ENCODE results near the gene AFAP1L1. TPM values are rescaled to one million over a fixed set of nuclear protein-coding genes. Genes with fewer than 3 reads are reported as not detected.

AFAP1L1 gene
- total and polyA plus RNA-seq, 2 donors (not counting 3 experiments of a cell fraction or from before 2014, with no cell fraction given) = 7.9 to 73.2 TPM

- dilution Hi-C loops (cut with MboI; ENCODE audit: extremely low pct_ligation_motif_present, low sequenced_read_pairs) = no loop called here
- POLR2A ChIA-PET = no interaction called here
- DNase-seq (ENCODE audit: low read depth, low spot score) (no peak), FAIRE-seq (peak; percentile 55)
- BruUV-seq (replicated peaks) = no TSS peak
- intact Hi-C loops (cut with micrococcal nuclease) = no loop called here
- Histone ChIP-seq H3K27me3 (ENCODE audit: control insufficient read depth in 2 of 2, insufficient read depth in 2 of 2, low read length in 2 of 2) (no peaks in the 10 kb centered on the region), H3K4me3 (replicated peaks in 1 of 3; ENCODE audit: insufficient read depth in 1 of 3, low read depth in 1 of 3, low read length in 3 of 3) (no peak overlapping the region), H3K4me2 (ENCODE audit: insufficient read depth, low read length) (no peak overlapping the region), H3K27ac (ENCODE audit: insufficient read depth, low read depth, low read length) (no peak overlapping the region), H2AFZ (ENCODE audit: low read depth, low read length) (no peak overlapping the region), H3K9me1 (replicated peaks; ENCODE audit: control insufficient read depth, extremely low read depth, insufficient read depth, low read length) (no peaks in the 10 kb centered on the region), H3K9ac (replicated peaks; ENCODE audit: extremely low read depth, insufficient read depth, low read length) (no peak overlapping the region), H3K9me3 (replicated peaks; ENCODE audit: control insufficient read depth, insufficient read depth, low read length) (no peaks in the 10 kb centered on the region), H3K36me3 (ENCODE audit: control insufficient read depth in 2 of 2, extremely low read depth in 1 of 2, insufficient read depth in 2 of 2, low read length in 2 of 2) (no peaks in the 10 kb centered on the region), H3K79me2 (ENCODE audit: control insufficient read depth, insufficient read depth, low read length) (no peaks in the 10 kb centered on the region), H4K20me1 (replicated peaks; ENCODE audit: control insufficient read depth, extremely low read depth, insufficient read depth, low read length) (no peaks in the 10 kb centered on the region), H3K4me1 (ENCODE audit: control insufficient read depth, extremely low read depth, insufficient read depth, low read length) (no peaks in the 10 kb centered on the region)
- CTCF ChIA-PET = interaction anchor here (0.6 to 1.9 kb wide), 9 partner anchors 9 to 523 kb away, joined by 3 to 21 read pairs (median 3); partner anchors contain the start of gene AFAP1L1
- TF ChIP-seq POLR2AphosphoS5 (IDR thresholded peaks at IDR 0.05; ENCODE audit: insufficient read depth, low read depth, low read length) = no peak
- no peak for TF ChIP-seq EZH2 (IDR thresholded peaks at IDR 0.05; ENCODE audit: borderline replicate concordance, low read depth, low read length, severe bottlenecking)
- TF ChIP-seq MAX (IDR thresholded peaks at IDR 0.05; ENCODE audit: insufficient read depth, insufficient read length) = no peak
- TF ChIP-seq JUN (IDR thresholded peaks at IDR 0.05; ENCODE audit: borderline replicate concordance, insufficient read depth, insufficient read length, low read depth) = no peak
- TF ChIP-seq CTCF (IDR thresholded peaks at IDR 0.05; ENCODE audit: extremely low read depth in 1 of 2, insufficient read depth in 1 of 2, low read depth in 1 of 2, low read length in 2 of 2) = no peak
- TF ChIP-seq POLR2A (IDR thresholded peaks at IDR 0.05; ENCODE audit: low read depth, low read length) = no peak
- TF ChIP-seq MYC (IDR thresholded peaks at IDR 0.05; ENCODE audit: low read depth, low read length) = no peak
- no peak for TF ChIP-seq GATA2 (IDR thresholded peaks at IDR 0.05; ENCODE audit: insufficient read depth, insufficient read length, low read depth, low read length)
- no peak for TF ChIP-seq FOS (IDR thresholded peaks at IDR 0.05; ENCODE audit: borderline replicate concordance, insufficient read depth, low read length)
Measured at GRCh38 chr5:149254506-149254905, 17.2 kb upstream of the AFAP1L1 start.
